NCI-H1092 (cell line): Measurements from ENCODE around the gene EFCAB14.
A peak's percentile ranks its signal among the peaks of the same experiment; 100 is the strongest.
"Not testable (repeated sequence)": the region's sequence is repeated elsewhere in the genome, so short reads cannot be mapped to it uniquely, and the experiment has no call there.

Source experiments
- DNase-seq: peaks from one replicate; lab custom pipeline; 2025; lab: John Stamatoyannopoulos, UW

Gene EFCAB14, protein sequence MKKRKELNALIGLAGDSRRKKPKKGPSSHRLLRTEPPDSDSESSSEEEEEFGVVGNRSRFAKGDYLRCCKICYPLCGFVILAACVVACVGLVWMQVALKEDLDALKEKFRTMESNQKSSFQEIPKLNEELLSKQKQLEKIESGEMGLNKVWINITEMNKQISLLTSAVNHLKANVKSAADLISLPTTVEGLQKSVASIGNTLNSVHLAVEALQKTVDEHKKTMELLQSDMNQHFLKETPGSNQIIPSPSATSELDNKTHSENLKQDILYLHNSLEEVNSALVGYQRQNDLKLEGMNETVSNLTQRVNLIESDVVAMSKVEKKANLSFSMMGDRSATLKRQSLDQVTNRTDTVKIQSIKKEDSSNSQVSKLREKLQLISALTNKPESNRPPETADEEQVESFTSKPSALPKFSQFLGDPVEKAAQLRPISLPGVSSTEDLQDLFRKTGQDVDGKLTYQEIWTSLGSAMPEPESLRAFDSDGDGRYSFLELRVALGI

DNA sequence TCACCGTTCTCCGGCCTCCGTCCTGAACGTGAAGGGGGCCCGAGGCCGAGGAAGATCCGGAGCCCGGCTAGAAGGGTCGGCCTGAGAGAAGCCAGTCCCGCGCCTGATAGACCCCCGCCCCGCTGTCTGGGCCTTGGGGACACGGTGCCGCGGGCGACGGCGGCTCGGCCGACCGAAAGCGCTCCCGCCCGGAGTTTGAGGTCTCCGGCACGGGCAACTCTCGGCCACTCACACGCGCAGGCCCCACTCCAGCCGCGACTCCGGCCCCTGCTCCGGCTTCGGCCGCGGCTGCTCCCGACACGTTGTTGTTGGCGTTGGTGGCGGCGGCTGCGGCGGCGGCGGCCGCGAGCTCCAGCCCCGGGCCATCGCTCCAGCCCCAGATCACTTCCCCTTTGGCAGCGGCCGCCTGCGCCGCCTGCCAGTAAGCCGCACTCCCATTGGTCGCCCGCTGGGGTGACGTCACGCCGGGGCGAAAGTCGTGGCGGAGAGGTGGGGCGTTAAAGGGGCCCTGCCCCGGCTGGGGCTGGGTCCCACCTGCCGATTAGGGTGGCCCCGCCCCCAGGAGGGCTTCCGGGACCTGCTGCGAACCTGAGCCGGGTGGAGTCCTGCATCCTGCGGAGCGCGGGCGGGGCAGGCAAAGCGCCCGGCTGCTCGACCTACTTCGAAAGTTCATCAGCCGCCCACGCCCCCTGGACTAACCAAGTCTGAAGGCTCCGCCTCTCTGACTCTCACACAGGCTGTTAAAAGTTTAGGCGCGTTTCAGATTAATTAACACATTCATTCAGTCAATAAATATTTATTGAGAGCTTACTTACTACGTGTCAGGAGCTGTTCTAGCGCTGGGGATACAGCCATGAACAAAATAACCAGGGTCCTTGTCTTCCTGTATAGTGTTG lies at the start of gene EFCAB14:
EFCAB14 (minus strand) TSS at position 388 of the 896 bp plus-strand sequence. CDS start 1,027 bp downstream, outside the sequence.
- peak; percentile 78 for DNase-seq

DNA sequence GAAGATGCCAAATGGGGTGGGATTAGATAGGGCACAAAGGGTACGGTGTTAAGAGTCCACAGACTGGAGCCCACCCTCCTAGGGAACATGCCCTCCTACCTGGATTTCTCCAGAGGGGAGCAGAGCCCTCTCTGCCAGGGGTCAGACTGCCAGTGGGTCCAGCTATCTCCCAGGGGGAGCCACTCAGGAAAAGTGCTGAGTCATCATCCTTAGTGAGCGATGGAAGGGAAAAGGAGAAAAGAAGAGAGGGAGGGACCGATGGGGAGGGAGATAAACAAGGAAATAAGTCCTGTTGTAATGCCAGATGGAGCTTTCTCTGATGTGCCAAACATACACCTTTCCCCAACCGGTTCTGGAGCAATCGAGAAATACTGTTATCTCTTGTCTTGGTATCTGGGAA lies 49.5 kb upstream of the EFCAB14 start:
- no peak for DNase-seq

DNA sequence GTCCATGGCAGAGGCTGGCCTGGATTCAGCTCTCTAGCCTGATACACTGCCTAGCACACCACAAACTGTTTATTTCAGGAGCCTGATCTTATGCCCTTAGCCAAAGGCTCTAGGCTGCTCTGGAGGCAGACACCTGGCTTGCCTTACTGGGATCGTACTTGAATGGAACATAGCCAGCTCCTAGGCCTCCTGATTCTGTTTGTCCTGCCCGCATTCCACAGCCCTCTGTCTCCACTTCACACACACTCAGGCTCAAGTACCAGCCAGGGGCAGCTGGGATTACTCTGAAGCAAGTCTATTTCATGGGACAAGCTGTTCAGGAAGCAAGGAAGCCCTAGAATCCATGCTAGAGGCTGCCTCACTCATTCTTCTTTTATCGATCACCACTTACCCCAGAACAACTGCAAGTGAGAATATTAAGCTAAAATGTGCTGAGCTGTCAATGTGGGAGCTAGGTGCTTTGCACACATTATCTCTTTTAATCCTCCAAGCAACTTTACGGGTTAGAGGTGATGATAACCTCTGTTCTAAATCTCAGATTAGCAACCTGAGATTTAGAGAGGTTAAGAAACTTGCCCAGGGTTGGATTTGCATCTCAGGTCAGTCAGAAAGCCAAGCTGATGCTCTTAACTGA lies 48.9 kb upstream of the EFCAB14 start:
- no peak for DNase-seq

GRCh38 chr1:46764402-46764801 lies 45.5 kb upstream of the EFCAB14 start:
- no peak for DNase-seq

DNA sequence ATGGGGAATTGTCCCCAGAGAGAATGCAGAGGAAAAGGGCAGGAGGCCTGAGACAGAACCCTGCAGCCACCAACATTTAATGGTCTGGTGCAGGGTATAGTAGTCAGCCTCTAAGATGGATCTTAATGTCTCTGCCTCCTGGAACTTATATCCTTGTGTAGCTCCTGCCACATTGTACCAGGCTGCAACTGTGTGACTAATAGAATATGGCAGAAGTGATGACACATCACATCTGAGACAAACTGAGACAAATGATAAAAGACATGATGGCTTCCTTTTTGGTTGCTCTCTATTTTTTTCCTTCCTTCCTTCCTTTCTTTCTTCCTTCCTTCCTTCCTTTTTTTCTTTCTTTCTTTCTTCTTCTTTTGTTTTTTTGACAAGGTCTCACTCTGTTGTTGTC lies 42.8 kb upstream of the EFCAB14 start:
- DNase-seq = no peak

DNA sequence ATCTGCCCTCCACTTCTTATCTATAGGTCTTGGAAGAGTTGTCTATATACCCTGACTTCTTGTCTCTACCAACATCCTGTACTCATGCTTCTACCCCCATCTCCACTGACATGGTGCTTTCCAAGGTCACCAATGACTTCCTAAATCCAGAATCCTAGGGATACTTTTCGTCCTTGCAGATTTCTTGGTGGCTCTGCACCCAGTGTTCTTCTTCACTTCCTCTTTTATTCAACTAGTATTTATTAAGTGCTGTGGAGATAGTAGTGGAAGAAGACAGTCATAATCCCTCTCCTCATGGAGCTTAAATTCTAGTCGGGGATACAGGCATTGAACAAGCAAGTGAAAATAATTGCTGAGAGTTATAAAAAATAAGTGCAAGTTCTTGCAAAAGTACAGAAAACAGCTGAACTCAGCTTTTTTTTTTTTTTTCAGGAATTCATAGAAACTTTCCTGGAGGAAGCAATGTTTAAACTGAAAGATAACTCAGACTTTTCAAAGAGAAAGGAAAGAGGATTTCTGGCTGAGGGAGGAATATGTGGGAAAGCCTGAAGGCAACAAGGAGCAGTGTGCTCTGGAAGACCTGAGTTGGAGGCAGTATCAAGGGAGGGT lies 41.7 kb upstream of the EFCAB14 start:
- no peak for DNase-seq

GRCh38 chr1:46757956-46758528 lies 39.1 kb upstream of the EFCAB14 start:
- no peak for DNase-seq

DNA sequence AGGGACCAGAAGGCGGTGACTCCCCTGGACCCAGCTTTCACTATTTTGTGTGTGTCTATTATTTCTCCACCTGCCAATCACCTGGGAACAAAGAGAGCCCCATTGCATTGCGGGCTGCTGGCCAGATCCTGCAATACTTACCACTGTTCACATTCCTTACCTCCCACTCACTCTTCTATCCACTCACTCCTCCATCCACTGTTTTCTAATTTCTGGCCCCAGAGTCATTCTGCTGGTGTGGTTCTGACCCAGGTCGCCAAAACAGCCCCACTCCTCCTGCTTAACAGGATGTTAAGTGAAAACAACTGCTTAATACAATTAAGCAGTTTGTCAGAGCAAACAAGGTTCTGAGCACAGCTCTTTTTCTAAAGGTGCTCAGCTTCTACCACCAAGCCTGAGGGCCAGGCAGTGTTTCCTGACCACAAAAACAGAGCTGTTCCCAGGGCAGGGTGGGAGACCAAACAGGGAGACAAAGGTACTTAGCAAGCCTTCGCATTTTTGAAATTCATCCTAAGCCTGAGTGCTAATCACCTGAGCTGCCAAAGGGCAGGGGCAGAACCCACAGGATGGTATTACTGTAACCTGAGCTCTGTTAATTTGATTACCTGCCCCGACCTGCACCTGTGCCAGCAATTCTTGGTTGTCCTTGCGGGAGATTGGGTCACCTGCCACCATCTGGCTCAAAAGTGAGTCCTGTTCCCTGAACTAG lies 38.5 kb upstream of the EFCAB14 start:
- no peak for DNase-seq

DNA sequence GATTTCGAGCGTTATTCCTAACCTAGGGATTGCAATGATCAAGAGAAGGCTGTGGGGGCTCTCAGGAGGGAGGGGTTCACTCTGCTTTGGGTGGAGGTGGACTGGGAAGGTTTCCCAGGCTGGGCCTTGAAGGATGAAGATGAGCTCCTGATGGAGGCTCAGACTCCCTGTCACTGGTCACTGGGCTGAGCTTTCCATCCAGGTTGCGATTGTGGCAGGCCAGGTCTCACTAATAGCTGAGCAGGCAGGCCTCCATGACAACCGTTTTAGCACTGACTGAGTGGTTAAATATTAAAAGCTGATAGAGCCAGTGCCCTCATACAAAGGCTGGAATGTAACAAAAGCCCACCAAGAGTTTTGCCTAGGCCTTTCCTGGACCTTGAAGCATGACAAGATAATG lies 36.2 kb upstream of the EFCAB14 start:
- no peak for DNase-seq

GRCh38 chr1:46754707-46755106 lies 35.8 kb upstream of the EFCAB14 start:
- DNase-seq = not testable (repeated sequence)

- no peak for DNase-seq
Observed at GRCh38 chr1:46753985-46754384, 35.1 kb upstream of the EFCAB14 start.

DNA sequence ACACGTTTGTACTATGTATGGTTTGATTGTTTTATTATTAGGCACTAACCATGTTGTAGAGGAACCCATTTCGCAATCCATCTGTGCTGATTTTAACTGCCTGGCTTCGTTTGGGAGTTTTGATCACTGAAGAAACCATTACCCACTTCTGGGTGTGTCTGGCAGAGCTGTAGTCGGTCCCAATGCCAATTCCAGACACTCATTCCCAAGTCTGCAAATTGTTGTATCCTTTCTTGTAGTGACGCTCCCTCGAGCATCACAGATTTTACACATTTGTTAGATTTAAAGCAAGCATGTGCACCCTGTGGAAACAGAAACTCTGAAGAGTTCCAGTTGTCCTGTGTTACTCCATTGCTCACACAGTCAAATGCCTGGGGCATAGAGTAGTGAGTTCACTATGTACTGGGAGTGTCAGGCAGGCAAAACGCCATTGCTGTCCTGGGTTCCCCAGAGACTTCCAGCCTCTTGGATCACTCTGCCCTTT lies 31.0 kb upstream of the EFCAB14 start:
- DNase-seq = no peak

GRCh38 chr1:46749404-46749803 lies 30.5 kb upstream of the EFCAB14 start:
- DNase-seq = no peak

DNA sequence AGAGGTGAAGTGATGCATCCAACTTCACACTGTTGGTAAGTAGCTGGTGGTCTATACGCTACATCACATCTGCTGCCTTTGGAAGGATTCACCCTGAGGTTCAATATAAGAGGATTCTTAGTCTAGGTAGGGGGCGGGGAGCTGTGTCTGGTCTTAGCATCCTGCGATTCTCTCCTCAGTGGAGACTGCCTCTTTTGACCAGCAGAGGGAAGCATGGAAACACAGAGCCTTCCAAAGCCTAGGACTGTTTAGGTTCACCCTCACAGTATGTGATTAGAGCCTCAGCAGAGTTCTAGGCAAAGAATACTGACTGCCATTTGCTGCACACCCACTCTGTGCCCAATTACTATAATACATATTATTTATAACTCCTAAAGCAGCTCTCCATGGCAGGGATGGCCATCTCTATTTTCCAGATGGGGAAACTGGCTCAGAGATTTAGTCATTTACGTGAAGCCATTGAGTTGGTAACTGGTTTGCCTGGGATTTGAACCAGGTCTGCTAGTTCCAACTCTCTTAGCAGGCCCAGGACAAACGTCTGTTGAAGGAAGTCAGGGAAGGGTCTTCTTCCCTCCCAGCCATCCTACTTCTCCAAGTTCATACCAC lies 28.9 kb upstream of the EFCAB14 start:
- DNase-seq = no peak

DNA sequence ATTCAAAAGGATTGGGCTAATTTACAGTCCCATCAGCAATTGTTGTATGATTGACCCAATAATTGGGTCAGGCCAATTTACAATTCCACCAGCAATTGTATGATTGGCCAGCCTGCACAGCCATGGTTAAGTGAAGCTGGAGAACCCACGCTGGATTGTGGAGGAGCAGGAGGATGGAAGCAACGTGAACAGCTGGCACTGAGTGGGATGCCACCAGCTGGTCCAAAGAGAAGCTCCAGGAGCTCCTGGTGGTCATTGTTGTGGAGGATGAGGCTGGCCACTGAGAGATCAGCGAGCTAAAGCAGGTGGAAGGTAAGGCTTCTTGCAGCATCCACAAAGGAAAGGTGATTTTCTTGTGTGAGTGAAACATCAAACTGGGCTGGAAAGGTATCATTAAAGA lies 23.2 kb upstream of the EFCAB14 start:
- no peak for DNase-seq

DNA sequence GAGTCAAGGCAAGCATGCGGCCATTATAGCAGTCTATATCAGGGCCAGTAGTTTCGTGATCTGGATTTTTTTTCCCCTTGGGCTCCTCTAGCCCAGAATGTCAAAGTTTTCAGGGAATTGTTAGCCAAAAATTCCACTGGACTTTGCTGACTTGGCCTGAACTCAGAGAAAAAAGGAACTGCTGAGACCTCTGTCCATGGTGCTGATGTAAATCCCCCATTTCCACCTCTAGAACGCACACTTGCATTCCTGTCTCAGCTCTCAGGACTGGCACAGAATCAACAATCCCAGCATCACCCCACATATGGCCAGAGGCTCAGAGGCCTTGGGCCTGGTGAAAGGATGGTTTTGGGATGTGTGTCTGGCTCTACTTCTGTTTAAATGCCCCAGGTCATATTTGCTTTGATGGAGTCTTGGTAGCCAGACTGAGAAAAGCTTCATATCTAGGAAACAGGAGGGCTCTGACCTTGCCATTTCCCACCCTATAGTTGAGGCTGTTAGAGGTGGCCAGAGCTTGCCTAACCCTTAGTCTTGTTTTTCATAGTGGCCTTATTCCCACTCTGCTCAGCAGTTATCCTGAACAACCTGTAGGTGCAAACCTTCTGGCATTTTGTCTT lies 16.9 kb upstream of the EFCAB14 start:
- DNase-seq = no peak

- DNase-seq = not testable (repeated sequence)
Observed at GRCh38 chr1:46728327-46728873, 9.5 kb upstream of the EFCAB14 start.

DNA sequence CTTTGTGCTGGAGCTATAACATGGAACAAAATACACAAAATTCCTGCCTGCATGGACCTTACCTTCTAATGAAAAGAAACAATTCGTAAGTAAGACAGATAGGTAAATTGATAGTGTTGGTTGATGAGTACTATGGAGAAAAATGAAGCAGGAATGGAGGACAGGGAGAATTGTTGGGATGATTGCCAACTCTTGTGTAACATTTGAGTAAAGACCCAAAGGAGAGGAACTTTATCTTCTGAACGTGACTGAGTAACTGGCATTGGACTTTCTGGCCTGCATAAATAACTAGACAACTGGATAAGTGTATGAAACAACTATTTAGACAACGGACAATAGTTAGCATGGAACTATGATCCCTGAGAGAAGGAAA lies 6.8 kb upstream of the EFCAB14 start:
- no peak for DNase-seq

- peak; percentile 65 for DNase-seq
Observed at GRCh38 chr1:46724991-46725735, 6.2 kb upstream of the EFCAB14 start.
